ENCODE measurements around the gene KIAA0825.
"Not testable (repeated sequence)": the region's sequence is repeated elsewhere in the genome, so short reads cannot be mapped to it uniquely, and the experiment has no call there.

The KIAA0825 gene

DNA sequence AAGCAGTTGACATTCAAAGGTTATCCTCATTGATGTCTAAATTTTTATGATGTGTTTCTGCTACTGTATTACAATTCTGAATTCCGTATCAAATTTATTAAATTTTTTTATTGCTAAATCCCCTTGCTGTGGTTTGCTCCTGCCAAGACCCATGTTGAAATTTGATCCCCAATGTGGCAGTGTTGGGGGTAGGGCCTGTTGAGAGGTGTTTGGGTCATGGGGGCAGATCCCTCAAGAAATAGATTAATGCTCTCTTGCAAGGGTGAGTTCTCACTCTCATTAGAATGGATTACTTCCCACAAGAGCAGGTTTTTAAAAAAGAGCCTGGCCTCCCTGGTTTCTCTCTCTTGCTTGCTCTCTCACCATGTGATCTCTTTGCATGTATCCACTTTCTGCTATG is 442.5 kb downstream of the KIAA0825 start:
- no peak for DNase-seq (ENCODE audit: low read depth, low spot score)

DNA sequence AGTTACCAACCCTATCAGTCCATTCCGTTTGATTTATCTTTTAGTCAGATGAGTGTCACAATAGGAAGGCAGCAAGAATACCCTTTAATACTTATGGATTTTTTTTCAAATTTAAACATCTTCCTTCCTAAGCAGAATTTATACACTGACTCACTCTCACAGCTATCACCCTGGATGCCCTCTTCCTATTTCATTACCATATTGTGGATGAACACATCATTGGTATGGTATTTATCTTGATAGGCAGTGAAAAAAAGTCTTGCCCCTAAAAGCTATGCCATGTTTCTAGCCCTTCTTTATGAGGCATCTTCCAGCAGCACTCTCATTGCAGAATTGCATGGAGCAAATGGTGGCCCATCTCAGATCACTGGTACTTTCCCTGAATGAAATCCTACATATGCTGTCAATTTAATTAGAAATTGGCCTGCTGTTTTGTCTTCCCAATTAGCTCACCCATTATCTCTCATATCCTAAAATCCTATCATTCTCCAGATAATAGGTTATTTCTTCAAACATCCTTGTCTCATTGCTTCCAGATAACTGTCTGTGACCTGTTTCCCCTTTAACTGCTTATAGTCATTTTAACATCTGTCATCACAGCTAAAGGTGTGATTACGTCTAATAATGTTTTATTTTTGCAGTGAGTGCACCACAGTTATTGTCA is 443.5 kb downstream of the KIAA0825 start:
- DNase-seq (ENCODE audit: low read depth, low spot score), result no peak

DNA sequence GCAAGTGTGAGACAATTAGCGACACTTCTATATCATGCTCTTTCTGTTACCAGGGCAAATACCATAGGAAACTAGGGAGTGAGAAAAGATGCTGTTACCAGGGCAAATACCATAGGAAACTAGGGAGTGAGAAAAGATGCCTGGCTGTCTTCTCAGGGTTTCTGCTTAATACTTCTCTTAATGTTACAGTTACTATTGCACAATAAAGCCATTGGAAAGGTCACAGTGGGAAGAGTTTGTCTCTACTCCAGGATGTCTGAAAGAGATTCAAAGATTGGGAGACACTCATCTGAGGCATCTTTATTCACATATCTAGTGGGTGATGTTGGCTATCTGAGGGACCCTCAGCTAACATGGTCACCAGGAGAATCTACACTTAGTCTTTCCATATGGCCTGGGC is 445.3 kb downstream of the KIAA0825 start:
- DNase-seq (ENCODE audit: low read depth, low spot score), result no peak

DNA sequence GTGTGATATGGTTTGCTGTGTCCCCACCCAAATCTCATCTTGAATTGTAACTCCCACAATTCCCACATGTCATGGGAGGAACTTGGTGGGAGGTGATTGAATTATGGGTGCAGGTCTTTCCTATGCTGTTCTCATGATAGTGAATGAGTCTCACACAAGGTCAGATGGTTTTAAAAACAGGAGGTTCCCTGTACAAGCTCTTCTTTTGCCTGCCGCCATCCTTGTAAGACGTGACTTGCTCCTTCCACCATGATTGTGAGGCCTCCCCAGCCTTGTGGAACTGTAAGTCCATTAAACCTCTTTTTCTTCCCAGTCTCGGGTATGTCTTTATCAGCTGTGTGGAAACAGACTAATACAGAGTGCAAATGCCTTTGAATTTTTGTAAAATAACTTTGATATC is 447.3 kb downstream of the KIAA0825 start:
- DNase-seq (ENCODE audit: low read depth, low spot score), result not testable (repeated sequence)

DNA sequence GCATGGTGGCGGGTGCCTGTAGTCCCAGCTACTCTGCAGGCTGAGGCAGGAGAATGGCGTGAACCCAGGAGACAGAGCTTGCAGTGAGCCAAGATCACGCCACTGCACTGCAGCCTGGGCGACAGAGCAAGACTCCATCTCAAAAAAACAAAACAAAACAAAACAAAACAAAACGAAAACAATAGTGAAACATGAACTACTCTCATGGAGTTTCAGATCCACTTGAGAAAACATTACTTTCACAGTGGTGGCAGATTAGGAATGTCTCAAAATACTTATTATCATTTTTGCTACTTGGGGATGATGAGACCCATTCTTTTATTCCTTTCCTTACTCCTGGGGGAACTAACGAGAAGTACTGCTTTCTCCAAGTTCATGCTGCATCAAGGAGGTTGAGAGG is 448.2 kb downstream of the KIAA0825 start:
- DNase-seq (ENCODE audit: low read depth, low spot score), result not testable (repeated sequence)

DNA sequence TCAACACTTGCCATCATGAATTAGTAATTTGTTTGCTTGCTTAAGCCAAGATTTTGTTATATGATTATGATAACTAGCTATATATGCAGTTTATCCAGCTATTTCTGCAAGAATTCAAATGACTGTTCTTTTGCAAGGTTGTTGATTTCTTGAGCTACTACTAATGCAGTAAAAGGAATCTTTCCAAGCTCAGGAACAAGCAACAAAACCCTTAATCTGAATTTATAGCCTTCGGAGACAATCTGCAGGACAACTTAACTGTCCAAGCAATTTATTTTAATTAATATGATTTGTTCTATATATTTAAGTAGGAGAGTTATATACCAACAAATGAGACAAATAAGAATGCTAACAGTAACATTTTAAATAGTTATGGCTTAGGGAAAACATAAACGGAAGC is 450.3 kb downstream of the KIAA0825 start:
- no peak for DNase-seq (ENCODE audit: low read depth, low spot score)

DNA sequence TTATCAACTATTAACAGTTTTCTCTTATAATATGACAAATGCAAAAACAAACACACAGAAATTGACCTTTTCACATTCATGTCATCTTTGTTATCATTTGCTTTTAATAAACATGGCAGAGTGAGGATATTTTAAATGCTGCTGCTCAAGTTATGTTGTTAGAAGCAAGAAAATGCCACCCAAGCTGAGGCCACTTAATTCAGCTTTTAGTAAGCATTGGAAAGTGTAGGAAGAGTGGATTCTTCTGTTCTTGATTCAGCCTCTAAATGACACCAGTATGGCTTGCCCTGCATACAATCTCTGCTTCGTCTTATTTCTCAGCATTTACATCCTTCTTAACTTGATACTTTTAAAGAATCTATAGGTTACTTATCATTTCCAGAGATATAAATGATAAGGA is 456.6 kb downstream of the KIAA0825 start:
- DNase-seq (ENCODE audit: low read depth, low spot score), result no peak

DNA sequence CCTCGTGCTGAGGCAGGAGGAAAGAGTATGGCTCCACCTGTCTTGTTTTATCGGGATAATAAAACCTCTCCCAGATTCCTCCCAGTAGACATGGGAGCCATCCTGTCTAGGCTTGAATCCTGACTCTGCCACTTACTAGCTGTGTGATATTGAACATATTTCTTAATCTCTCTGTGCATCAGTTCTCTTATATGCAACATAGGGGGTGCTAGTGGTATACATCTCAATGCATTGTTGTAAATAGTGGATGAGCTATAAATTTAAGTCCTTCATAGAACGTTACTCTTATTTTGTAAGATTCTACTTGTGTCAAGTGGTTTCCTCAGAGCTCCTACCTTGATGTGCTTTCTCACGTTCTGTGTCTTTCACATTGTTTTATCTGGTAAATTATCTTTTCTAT is 459.3 kb downstream of the KIAA0825 start:
- no peak for DNase-seq (ENCODE audit: low read depth, low spot score)

DNA sequence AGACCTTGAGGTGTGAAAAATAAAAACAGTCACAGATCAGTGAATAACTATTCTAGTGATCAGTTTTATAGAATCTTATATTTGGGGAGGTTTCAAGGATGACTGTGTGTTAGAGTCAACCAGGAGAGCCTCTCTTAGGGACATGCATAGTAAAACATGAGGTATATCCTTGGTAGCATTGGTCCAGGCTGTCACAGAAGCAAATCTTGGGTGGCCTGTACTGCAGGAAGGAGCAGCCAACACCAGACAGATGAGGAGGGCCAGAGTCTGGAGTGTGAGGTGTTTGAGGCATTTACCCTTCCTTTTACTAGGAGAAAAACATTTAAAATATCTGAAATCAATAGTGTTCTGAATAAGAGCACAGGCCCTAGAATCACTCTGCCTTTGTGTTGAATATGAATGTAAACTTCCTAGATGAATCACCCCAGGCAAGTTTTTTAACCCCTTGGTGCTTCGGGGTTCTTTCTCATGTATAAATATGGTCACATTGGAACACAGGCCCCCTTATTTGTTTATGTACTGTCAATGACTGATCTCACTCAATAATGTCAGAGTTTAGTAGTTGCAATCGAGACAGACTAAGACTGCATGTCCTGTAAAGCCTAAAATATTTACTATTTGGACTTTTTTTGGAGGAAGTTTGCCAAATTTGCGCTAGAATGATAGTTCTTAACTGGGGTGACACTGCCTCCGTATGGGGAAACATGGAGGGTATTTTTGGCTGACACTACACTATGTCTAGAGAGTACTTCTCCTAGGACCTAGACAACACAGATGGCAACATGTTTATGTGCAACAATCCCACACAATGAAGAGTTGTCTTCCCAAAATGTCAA is 460.5 kb downstream of the KIAA0825 start:
- DNase-seq (ENCODE audit: low read depth, low spot score), result no peak

DNA sequence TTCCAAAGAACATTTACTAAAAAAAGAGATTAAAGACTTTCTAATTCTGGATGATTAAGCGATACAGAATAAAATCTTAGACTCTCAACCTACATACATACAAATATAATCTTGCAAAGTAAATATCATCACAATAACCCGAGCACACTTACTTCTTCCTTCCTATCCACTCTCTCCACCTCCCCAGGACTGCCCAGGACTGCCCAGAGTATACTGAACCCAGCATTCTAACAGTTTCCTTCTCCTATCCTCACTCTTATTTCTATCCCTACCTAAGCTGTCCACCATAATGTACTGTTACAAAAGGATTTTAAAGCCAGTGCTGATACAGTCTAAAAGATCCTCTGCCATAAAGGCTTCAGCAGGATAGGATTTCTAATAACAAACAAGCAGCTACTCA is 463.7 kb downstream of the KIAA0825 start:
- DNase-seq (ENCODE audit: low read depth, low spot score), result no peak

DNA sequence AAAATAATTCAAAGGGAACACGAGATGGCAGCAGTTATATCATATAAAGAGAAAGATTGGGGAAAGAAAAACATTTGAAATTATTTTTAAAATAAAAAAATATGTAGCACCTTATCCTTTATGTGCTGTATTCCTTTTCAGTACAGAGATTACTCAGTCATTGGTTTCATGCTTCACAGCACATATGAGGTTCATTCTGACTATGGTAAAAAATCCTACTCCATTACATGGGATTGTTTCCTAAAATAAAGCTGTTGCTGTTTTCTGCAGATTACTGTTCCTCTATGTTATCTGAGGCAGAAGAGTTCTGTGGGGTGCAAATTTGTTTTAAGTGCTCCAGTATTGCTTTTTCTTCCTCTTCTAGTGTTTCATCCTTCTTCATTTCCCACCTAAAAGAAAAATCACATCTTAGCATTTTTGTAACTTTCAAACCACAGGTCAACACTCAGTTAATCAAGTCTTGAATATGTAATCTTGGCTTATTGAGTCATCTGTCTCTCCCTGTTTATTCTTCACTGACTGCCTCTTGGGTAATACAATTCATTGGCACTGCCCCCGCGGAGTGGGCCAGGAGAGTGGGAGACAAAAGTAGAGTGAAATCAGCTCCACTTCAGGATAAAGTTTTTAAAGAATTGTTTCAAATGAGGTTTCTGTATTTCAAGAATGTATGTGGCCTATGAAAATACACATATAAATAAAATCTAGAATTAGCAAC is 464.5 kb downstream of the KIAA0825 start:
- DNase-seq (ENCODE audit: low read depth, low spot score), result no peak

DNA sequence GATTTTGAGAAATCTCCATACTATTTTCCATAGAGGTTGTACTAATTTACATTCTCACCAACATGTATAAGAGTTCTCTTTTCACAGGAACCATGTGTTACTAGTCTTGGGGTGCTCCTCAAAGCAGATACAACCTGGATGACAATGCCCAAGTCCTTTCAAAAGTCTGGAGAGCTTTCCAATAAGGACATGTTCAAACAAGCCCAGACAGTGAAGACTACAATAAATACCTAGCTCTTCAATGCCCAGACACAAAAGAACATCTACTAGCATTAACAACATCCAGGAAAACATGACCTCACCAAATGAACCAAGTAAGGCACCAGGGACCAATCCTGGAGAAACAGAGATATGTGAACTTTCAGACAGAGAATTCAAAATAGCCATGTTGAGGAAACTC is 474.8 kb downstream of the KIAA0825 start:
- DNase-seq (ENCODE audit: low read depth, low spot score), result not testable (repeated sequence)

DNA sequence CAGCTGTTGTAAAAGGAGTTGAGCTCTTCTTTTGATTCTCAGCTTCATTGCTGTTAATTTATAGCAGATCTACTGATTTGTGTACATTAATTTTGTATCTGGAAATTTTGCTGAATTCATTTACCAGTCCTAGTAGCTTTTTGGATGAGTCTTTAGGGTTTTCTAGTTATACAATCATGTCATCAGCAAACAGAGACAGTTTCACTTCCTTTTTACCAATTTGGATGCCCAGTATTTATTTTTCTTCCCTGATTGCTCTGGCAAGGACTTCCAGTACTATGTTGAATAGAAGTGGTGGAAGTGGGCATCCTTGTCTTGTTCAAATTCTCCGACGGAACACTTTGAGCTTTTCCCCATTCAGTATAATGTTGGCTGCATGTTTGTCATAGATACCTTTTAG is 478.1 kb downstream of the KIAA0825 start:
- DNase-seq (ENCODE audit: low read depth, low spot score), result no peak

DNA sequence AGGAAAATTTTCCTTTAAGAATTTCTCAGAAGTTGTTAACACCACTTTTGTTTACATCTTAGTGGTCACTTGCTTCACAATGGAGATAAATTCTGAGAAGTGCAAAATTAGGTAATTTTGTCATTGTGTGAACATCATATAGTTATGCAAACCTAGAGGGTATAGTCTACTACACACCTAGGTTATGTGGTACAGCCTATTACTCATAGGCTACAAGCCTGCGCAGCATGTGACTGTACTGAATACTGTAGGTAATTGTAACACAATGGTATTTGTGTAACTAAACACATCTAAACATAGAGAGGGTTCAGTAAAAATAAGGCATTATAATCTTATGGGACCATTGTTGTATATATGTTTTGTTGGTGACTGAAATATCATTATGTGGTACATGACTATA is 488.3 kb downstream of the KIAA0825 start:
- no peak for DNase-seq (ENCODE audit: low read depth, low spot score)

DNA sequence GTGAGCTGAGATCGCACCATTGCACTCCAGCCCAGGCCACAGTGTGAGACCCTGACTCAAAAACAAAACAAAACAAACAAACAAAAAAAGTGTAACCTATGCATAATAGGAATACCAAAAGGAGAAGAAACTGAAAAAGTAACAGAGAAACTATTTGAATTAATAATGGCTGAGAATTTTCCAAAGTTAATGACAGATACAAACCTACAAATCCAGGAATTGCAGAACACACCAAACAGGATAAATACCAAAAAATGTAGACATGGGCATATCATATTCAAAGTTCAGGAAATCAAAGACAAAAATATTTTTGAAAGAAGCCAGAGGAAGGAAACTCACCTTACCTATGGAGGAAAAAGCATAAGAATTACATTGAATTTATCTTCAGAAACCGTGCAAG is 493.3 kb downstream of the KIAA0825 start:
- no peak for DNase-seq (ENCODE audit: low read depth, low spot score)

DNA sequence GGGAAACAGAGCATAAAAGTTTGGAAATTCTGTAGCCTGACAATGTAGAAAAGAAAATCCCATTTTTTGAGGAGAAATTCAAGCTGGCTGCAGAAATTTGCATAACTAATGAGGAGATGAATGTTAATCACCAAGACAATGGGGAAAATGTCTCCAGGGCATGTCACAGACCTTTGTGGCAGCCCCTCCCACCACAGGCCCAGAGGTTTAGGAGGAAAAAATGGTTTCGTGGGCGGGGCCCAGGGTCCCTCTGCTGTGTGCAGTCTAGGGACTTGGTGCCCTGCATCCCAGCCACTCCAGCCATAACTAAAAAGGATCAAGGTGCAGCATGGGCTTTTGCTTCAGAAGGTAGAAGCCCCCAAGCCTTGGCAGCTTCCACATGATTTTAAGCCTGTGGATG is 502.1 kb downstream of the KIAA0825 start:
- DNase-seq (ENCODE audit: low read depth, low spot score), result not testable (repeated sequence)

DNA sequence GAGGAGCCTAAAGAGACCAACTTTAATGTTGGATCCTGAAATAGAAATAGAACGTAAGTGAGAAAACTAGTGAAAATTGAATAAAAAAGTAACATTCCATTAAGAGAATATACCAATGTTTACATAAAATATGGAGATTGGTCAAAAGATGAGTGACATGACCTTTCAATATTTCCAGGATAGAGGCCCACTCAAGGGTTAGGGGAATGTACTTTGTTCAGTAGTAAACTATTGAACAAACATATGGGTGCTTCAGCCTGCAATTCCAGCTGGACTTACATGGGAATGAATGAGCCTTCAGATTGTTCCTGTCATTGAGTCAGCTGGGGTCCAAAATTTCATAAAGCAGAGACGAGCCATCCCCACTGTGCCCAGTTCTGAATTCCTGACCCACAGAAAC is 505.3 kb downstream of the KIAA0825 start:
- no peak for DNase-seq (ENCODE audit: low read depth, low spot score)

DNA sequence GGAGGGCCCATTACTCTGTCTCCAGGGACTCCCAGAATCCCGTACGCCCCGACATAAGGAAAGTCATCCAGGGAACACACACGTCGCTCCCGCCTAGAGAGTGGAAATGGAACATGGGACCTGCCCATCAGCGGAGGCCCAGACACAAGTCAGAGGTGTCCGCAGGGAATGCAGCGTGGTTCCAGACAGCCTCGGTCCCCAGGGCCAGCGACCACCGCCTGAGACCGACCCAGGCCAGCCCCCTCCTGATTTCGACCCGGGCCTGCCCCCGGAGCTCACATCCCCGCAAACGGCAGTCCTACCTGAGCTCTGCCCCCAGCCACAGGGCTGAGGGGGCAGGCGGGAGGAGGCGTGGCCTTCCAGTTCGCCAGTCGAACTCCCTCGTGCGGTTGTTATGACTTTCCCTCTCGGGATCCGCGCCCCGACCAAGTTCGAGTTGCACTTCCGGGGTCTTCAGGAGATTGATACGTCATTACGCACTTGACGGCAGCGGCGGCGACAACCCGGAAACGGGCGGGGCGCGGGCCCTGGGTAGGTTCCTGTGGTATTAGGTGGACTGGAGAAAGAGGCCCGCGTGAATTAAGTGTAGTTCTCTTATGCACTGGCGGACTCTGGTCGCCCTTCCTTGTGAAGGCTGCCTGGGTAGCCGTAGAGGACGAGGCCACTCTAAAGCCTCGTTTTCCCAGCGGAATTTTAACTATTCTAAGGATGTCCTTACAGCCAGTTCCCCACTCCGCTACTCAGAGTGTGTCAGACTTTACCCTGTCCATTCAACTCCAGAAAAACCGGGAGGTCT is 507.0 kb downstream of the KIAA0825 start:
- DNase-seq (ENCODE audit: low read depth, low spot score), result peak; percentile 98

DNA sequence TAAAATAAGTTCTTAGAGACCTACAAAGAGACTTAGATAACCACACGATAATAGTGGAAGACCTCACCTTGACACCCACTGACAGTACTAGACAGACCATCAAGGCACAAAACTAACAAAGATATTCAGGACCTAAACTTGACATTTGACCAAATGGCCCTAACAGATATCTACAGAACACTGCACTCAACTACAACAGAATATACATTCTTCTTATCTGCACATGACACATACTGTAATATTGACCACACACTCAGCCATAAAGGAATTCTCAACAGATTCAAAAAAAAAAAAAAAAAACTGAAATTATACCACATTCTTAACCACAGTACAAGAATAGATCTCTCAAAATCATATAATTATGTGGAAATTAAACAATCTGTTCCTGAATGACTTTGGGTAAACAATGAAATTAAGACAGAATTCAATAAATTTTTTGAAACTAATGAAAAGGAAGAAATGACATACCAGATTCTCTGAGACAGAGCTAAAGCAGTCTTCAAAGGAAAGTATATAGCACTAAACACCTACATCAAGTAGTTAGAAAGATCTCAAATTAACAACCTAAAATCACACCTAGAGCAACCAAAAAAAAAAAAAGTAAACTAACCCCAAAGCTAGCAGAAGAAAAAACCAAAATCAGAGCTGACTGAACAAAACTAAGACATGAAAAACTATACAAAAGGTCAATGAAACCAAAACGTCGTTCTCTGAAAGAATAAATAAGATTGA is 514.7 kb downstream of the KIAA0825 start:
- no peak for DNase-seq (ENCODE audit: low read depth, low spot score)

Measured in ELF-1 (cell line).